ENCODE results near the gene NOXRED1. TPM values are rescaled to one million over a fixed set of nuclear protein-coding genes. Genes with fewer than 3 reads are reported as not detected.

The NOXRED1 gene
- total RNA-seq, 1 donor from 2014 or later, result 0.04 TPM

- Histone ChIP-seq H3K36me3 (ENCODE audit: control insufficient read depth, insufficient read depth, low read length) (no peaks in the 10 kb centered on the region), H3K4me3 (ENCODE audit: low read depth, low read length) (peak within 1 kb of the TSS; percentile 73), H3K27me3 (ENCODE audit: control insufficient read depth, insufficient read depth, low read length) (no peaks in the 10 kb centered on the region)
- peak; percentile 58 for DNase-seq (ENCODE audit: low read depth)
- TF ChIP-seq CTCF (IDR thresholded peaks at IDR 0.05; ENCODE audit: insufficient read depth, low read length, poor library complexity, severe bottlenecking), result peak; percentile 21
Measured at GRCh38 chr14:77376771-77377501, 46.4 kb downstream of the NOXRED1 start, which contains the start of the genes SAMD15 and TMED8. SAMD15 (plus strand) TSS chr14:77377379; CDS start chr14:77377419, 40 bp downstream. TMED8 (minus strand) TSS chr14:77377094; CDS start chr14:77377053, 41 bp downstream.

GRCh38 chr14:77375973-77376770 is 47.2 kb downstream of the NOXRED1 start:
- H3K36me3 ChIP-seq (ENCODE audit: control insufficient read depth, insufficient read depth, low read length), result no peaks in the 10 kb centered on the region
- no peak for TF ChIP-seq CTCF (IDR thresholded peaks at IDR 0.05; ENCODE audit: insufficient read depth, low read length, poor library complexity, severe bottlenecking)
- no peak for DNase-seq (ENCODE audit: low read depth)
- peak overlapping the region; percentile 73 for H3K4me3 ChIP-seq (ENCODE audit: low read depth, low read length)
- H3K27me3 ChIP-seq (ENCODE audit: control insufficient read depth, insufficient read depth, low read length), result no peaks in the 10 kb centered on the region

GRCh38 chr14:77375164-77375950 is 48.0 kb downstream of the NOXRED1 start:
- H3K27me3 ChIP-seq (ENCODE audit: control insufficient read depth, insufficient read depth, low read length), result no peaks in the 10 kb centered on the region
- DNase-seq (ENCODE audit: low read depth), result no peak
- H3K4me3 ChIP-seq (ENCODE audit: low read depth, low read length), result no peak overlapping the region
- TF ChIP-seq CTCF (IDR thresholded peaks at IDR 0.05; ENCODE audit: insufficient read depth, low read length, poor library complexity, severe bottlenecking), result no peak
- no peaks in the 10 kb centered on the region for H3K36me3 ChIP-seq (ENCODE audit: control insufficient read depth, insufficient read depth, low read length)

GRCh38 chr14:77372304-77372841 is 51.0 kb downstream of the NOXRED1 start:
- Histone ChIP-seq H3K27me3 (ENCODE audit: control insufficient read depth, insufficient read depth, low read length) (no peaks in the 10 kb centered on the region), H3K4me3 (ENCODE audit: low read depth, low read length) (no peak overlapping the region), H3K36me3 (ENCODE audit: control insufficient read depth, insufficient read depth, low read length) (no peaks in the 10 kb centered on the region)
- no peak for TF ChIP-seq CTCF (IDR thresholded peaks at IDR 0.05; ENCODE audit: insufficient read depth, low read length, poor library complexity, severe bottlenecking)
- no peak for DNase-seq (ENCODE audit: low read depth)

- H3K36me3 ChIP-seq (ENCODE audit: control insufficient read depth, insufficient read depth, low read length), result no peaks in the 10 kb centered on the region
- TF ChIP-seq CTCF (IDR thresholded peaks at IDR 0.05; ENCODE audit: insufficient read depth, low read length, poor library complexity, severe bottlenecking), result no peak
- H3K4me3 ChIP-seq (ENCODE audit: low read depth, low read length), result no peak overlapping the region
- DNase-seq (ENCODE audit: low read depth), result no peak
- no peaks in the 10 kb centered on the region for H3K27me3 ChIP-seq (ENCODE audit: control insufficient read depth, insufficient read depth, low read length)
Measured at GRCh38 chr14:77369285-77369684, 54.0 kb downstream of the NOXRED1 start.

All from kidney epithelial cell (primary cell).